Ovary (tissue), 9 donors: ENCODE results near the gene P2RY14. TPM values are rescaled to one million over a fixed set of nuclear protein-coding genes. Genes with fewer than 3 reads are reported as not detected.

Source experiments
- DNase-seq, 5 donors: peaks; one replicate each; pipeline ENCODE4 v3.0.0-alpha.2; 2019 to 2020
- H3K27ac ChIP-seq, 2 donors: fragments of 200-600 bp; one replicate each; pipeline versions ENCODE4 v1.5.1 to v1.8.0; 2019 to 2022
- H3K27me3 ChIP-seq: fragments of 200-600 bp; one replicate; pipeline ENCODE4 v1.8.0; 2022
- H3K36me3 ChIP-seq: fragments of 200-600 bp; sonication (generic); one replicate; pipeline ENCODE4 v1.5.1; 2019
- H3K4me1 ChIP-seq: one replicate; pipeline ENCODE4 v1.8.1; 2013; ENCODE audit warnings: mild to moderate bottlenecking, moderate library complexity; ENCODE audit not compliant: insufficient read depth
- H3K4me3 ChIP-seq: fragments of 200-600 bp; sonication (generic); one replicate; pipeline ENCODE4 v1.5.1; 2017
- H3K9me3 ChIP-seq, 2 donors: fragments of 200-600 bp in 1 of 2; sonication (generic) in 1 of 2; one replicate each; pipeline versions ENCODE4 v1.5.1 to v1.8.1; 2013 to 2019; ENCODE audit warnings: mild to moderate bottlenecking in 1 of 2, moderate library complexity in 1 of 2
- CTCF ChIP-seq, 3 donors: fragments of 450-650 bp in 2 of 3; fragments of 200-600 bp in 1 of 3; IDR thresholded peaks; one replicate each; pipeline versions ENCODE4 v1.5.1 to v1.8.0; 2016 to 2022; ENCODE audit warnings: antibody characterized with exemption in 3 of 3, mild to moderate bottlenecking in 1 of 3
- EP300 ChIP-seq: sonication (generic); formaldehyde crosslinking; IDR thresholded peaks from one replicate; pipeline ENCODE4 v1.6.1; 2017; ENCODE audit warnings: antibody characterized with exemption
- POLR2A ChIP-seq: fragments of 450-650 bp; IDR thresholded peaks from one replicate; pipeline ENCODE4 v1.6.1; 2017; ENCODE audit warnings: antibody characterized with exemption, mild to moderate bottlenecking, moderate library complexity
- WGBS, 3 donors: extraction: QIAGEN DNeasy Blood & Tissue Kit in 1 of 3; methylation state at CpG; one replicate each; pipeline versions ENCODE4 v1.1.5 to v1.1.7; 2013 to 2017; 5-methylcytosine and 5-hydroxymethylcytosine counted together
- intact Hi-C, 4 donors: fragments of 100-400 bp; cut with DNase I; formaldehyde crosslinking; loops; one replicate each; pipeline versions ENCODE4 v1.11.0 to v1.15.1; 2022 to 2023
- polyA plus RNA-seq, 2 donors: library from polyadenylated mRNA; stranded (reverse); fragments of 200-250 nt in 1 of 2; fragments of 350-450 nt in 1 of 2; fragmentation: Illumina TruSeq in 1 of 2; extraction: RNeasy Lipid Tissue Mini Kit (QIAGEN cat#74804) in 1 of 2; gene quantifications; one replicate each; pipeline ENCODE4 v1.2.3, GENCODE V29; 2013 to 2014
- total RNA-seq, 7 donors: library from RNA; depleted of rRNA in 2 of 7; stranded (reverse); fragments of >200 nt in 2 of 7; fragmentation: NEBNext Ultra II Directional in 3 of 7; extraction: Animal tissue kit (Norgen Biotek cat#: 25700) in 3 of 7; gene quantifications; one replicate each; pipeline versions ENCODE4 v1.1.0 to v1.2.4, GENCODE V29; 2016 to 2023
- donor health status: DM: no; HTN: no; CAD: no; lungs with moderate emphysema.
- donor health status: DM: no; HTN: no; CAD: no.
- donor health status: Bipolar disorder and iron deficiency.
- donor health status: DM: yes; HTN: yes; CAD: no.
- donor health status: DM: no; HTN: no; CAD: no.
- donor health status: DM: yes; HTN: yes; CAD: no.

P2RY14 gene
- total and polyA plus RNA-seq, 9 donors: 0.28 to 2.8 (median 0.70) TPM; not detected in 1

DNA sequence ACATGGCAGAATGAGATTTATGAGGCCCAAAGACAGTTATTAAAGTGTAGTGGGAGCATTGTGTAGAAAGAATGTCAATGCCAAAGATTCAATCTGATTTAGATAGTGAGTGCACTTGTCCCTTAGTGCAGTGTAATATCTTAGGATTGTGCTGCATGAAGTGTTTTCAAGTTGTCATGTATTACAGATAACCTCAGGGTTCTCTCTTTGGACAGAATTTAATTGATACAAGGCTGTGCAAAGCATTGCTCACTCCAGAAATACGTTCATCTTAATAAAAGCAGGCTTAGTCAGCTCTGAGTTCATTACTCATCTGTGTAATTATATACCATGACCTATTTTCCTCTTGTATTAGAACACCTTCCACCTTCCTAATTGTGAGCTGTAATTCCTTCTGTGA is 59.3 kb downstream of the P2RY14 start:
- Histone ChIP-seq H3K27ac (no peak overlapping the region), H3K4me1 (no peaks in the 10 kb centered on the region), H3K27me3 (no peaks in the 10 kb centered on the region), H3K9me3 (no peaks in the 10 kb centered on the region), H3K4me3 (no peak overlapping the region), H3K36me3 (no peaks in the 10 kb centered on the region)
- no peak for TF ChIP-seq POLR2A
- no peak for TF ChIP-seq CTCF (IDR thresholded peaks at IDR 0.05)
- no peak for TF ChIP-seq EP300
- no peak for DNase-seq
- intact Hi-C loops: no loop called here
- 47 to 66% (median 49%) methylated on average over 1 of the region's 1 CpG for WGBS, 3 donors

DNA sequence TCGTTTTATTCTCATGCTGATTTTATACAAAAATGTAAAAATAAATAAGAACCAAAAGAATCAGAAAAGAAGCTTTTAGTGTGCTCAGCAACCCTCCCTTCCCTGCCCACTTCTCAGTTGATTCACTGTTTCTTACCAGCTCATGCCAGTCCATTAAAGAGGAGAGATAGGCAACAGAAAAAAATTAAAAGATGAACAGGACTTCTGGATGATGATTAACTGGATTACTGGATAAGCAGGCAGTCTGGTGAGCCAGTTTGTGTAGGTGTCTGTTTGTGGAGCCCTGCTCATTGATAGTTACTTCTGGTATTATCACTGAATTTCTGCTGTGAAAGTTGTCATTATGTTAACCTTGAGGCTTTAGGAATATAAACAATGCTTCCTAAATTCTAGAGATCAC is 60.2 kb downstream of the P2RY14 start:
- Histone ChIP-seq H3K4me1 (no peaks in the 10 kb centered on the region), H3K27ac (no peak overlapping the region), H3K4me3 (no peak overlapping the region), H3K27me3 (no peaks in the 10 kb centered on the region), H3K9me3 (no peaks in the 10 kb centered on the region), H3K36me3 (no peaks in the 10 kb centered on the region)
- 24 to 36% (median 28%) methylated on average over 1 of the region's 1 CpG for WGBS, 3 donors
- TF ChIP-seq POLR2A (no peak), CTCF (IDR thresholded peaks at IDR 0.05) (no peak), EP300 (no peak)
- intact Hi-C loops: no loop called here
- DNase-seq: no peak

DNA sequence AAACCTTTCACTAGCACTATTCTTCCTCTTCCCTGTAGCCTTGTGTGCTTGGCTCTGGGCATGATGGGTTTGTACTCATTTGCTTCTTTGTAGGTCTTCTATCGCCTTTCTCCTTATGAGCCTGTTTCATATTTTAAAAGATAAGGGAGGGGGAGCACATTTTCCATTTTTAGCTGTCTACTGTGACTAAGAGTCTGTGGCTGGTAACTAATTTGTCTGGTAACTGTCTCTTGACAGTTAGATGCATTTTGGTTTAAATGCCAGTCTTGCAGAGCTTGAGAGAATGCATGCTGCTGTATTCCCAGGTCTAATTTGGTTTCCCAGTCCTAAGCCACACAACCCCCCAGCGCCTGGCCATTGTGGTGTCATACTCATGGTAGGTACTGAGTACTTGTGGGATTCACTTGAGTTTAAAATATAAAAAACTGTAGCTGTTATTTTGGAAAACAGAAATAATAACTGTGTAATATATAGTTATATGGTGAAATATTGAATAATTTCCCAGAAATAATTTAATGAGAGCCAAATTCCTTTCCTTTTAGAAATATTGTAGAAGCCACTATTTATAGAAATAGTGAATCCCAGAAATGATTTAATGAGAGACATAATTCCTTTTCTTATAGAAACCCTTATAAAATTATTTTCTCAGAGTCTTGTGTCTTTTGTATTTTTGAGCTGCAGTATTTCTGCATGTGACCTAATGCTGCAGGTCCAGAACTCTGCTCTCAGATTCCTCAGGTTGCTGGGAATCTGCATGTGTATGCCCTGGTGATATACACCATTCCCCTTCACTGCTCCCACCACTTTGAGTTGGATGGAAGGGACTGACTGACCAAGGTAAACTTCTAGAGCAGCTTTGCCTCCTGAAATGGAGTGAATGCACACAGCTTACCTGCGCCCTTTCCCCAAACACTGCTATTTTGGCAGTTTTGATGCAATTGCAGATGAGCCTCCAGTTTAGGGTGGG is 61.4 kb downstream of the P2RY14 start:
- H3K4me1 ChIP-seq: no peaks in the 10 kb centered on the region
- H3K9me3 ChIP-seq: no peaks in the 10 kb centered on the region
- H3K27ac ChIP-seq: no peak overlapping the region
- DNase-seq: no peak
- H3K36me3 ChIP-seq: no peaks in the 10 kb centered on the region
- H3K4me3 ChIP-seq: no peak overlapping the region
- intact Hi-C loops: no loop called here
- no peaks in the 10 kb centered on the region for H3K27me3 ChIP-seq
- no peak for TF ChIP-seq CTCF (IDR thresholded peaks at IDR 0.05)
- no peak for TF ChIP-seq POLR2A
- no peak for TF ChIP-seq EP300
- 73 to 84% (median 83%) methylated on average over 3 of the region's 3 CpGs for WGBS, 3 donors

- intact Hi-C loops: no loop called here
These were observed 63.9 kb downstream of the P2RY14 start for GRCh38 chr3:151214459-151214858.

More at GRCh38 chr3:151214459-151214858, 63.9 kb downstream of the P2RY14 start:
- Histone ChIP-seq H3K27ac (no peak overlapping the region), H3K9me3 (no peaks in the 10 kb centered on the region), H3K4me3 (no peak overlapping the region), H3K27me3 (no peaks in the 10 kb centered on the region), H3K4me1 (no peaks in the 10 kb centered on the region), H3K36me3 (no peaks in the 10 kb centered on the region)
- WGBS, 3 donors: 82 to 87% (median 85%) methylated on average over 1 of the region's 1 CpG
- no peak for TF ChIP-seq CTCF (IDR thresholded peaks at IDR 0.05)
- no peak for TF ChIP-seq EP300
- no peak for TF ChIP-seq POLR2A
- no peak for DNase-seq
